Karpas-422 (cell line): ENCODE data around the gene ZYG11A. TPM values are rescaled to one million over a fixed set of nuclear protein-coding genes. Genes with fewer than 3 reads are reported as not detected.
"Not testable (repeated sequence)": the region's sequence is repeated elsewhere in the genome, so short reads cannot be mapped to it uniquely, and the experiment has no call there.

Source experiments
- DNase-seq: peaks from one replicate; pipeline ENCODE4 v3.0.0-alpha.2; 2015
- H2AFZ ChIP-seq: fragments of 200-600 bp; sonication (generic); 2 replicates; pipeline ENCODE4 v1.6.1; 2014; ENCODE audit warnings: antibody characterized with exemption, low read length, mixed read lengths
- H3K27ac ChIP-seq: fragments of 200-600 bp; sonication (generic); 2 replicates; pipeline ENCODE4 v1.5.1; 2014; ENCODE audit warnings: mild to moderate bottlenecking, low read length, moderate library complexity
- H3K27me3 ChIP-seq: fragments of 200-600 bp; sonication (generic); 2 replicates; pipeline ENCODE4 v1.6.1; 2014; ENCODE audit warnings: low read length, mixed read lengths
- H3K36me3 ChIP-seq: fragments of 200-600 bp; sonication (generic); 2 replicates; pipeline ENCODE4 v1.6.1; 2014; ENCODE audit warnings: low read length, mixed read lengths; ENCODE audit not compliant: insufficient read depth
- H3K4me1 ChIP-seq: fragments of 200-600 bp; sonication (generic); 2 replicates; pipeline ENCODE4 v1.6.1; 2014; ENCODE audit warnings: mild to moderate bottlenecking, low read length, mixed read lengths
- H3K4me2 ChIP-seq: fragments of 200-600 bp; sonication (generic); 2 replicates; pipeline ENCODE4 v1.6.1; 2014; ENCODE audit warnings: low read length, low read depth, mild to moderate bottlenecking; ENCODE audit not compliant: poor library complexity, severe bottlenecking
- H3K4me3 ChIP-seq: fragments of 200-600 bp; sonication (generic); 2 replicates; pipeline ENCODE4 v1.5.1; 2014; ENCODE audit warnings: mild to moderate bottlenecking, antibody characterized with exemption, low read length, mixed read lengths
- H3K79me2 ChIP-seq: fragments of 200-600 bp; sonication (generic); 2 replicates; pipeline ENCODE4 v1.6.1; 2014; ENCODE audit warnings: mild to moderate bottlenecking, low read length, mixed read lengths
- H3K9ac ChIP-seq: fragments of 200-600 bp; sonication (generic); 2 replicates; pipeline ENCODE4 v1.6.0; 2014; ENCODE audit warnings: low read length
- H3K9me2 ChIP-seq: fragments of 200-600 bp; sonication (generic), shearing (Covaris generic); replicated peaks from 2 replicates; pipeline ENCODE4 v1.6.0; 2014; ENCODE audit warnings: mild to moderate bottlenecking, low read length, moderate library complexity; ENCODE audit not compliant: insufficient read depth
- H3K9me3 ChIP-seq: fragments of 300-700, 200-600 bp; sonication (generic); 2 replicates; pipeline ENCODE4 v1.6.1; 2014; ENCODE audit warnings: low read length, mixed read lengths
- H4K20me1 ChIP-seq: fragments of 200-600 bp; sonication (generic); 2 replicates; pipeline ENCODE4 v1.6.1; 2014; ENCODE audit warnings: mild to moderate bottlenecking, antibody characterized with exemption, low read length, low read depth; ENCODE audit not compliant: insufficient read depth
- total RNA-seq: library from RNA; depleted of rRNA; stranded (reverse); fragments of >200 nt; shearing (Covaris generic); gene quantifications from 2 replicates; pipeline ENCODE4 v1.2.3, GENCODE V29; 2014; ENCODE audit warnings: low replicate concordance

The ZYG11A gene
- total RNA-seq, 1 experiment from 2014 or later = not detected

DNA sequence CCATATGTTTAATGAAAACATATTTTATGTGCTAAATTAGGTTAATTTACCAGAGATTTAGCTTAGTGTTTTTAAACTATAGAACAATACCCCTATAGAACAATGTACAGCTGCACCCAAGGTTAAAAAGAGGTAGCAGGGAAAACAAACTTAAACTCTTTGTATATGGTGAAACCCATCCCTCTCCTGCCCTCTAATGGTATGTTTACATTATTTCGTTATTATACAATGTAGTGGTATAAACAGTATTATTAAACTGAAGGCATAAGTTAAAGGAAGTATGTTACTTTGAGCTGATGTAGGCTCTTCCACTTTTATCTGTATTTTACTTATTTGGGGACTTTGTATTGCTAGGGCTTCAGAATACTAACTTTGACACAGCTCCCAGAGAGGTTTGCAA, 16.7 kb upstream of the ZYG11A start:
- Histone ChIP-seq H3K4me3 (no peak overlapping the region), H3K9ac (no peak overlapping the region), H3K4me1 (peaks cover 4% of the 10 kb centered on the region; the same call in 1 of the 2 replicates), H2AFZ (no peak overlapping the region), H3K79me2 (no peaks in the 10 kb centered on the region), H3K9me3 (no peaks in the 10 kb centered on the region), H4K20me1 (no peaks in the 10 kb centered on the region), H3K9me2 (no peaks in the 10 kb centered on the region), H3K27me3 (no peaks in the 10 kb centered on the region), H3K27ac (no peak overlapping the region), H3K4me2 (peak overlapping the region; percentile 1), H3K36me3 (no peaks in the 10 kb centered on the region)
- DNase-seq = peak; percentile 60

DNA sequence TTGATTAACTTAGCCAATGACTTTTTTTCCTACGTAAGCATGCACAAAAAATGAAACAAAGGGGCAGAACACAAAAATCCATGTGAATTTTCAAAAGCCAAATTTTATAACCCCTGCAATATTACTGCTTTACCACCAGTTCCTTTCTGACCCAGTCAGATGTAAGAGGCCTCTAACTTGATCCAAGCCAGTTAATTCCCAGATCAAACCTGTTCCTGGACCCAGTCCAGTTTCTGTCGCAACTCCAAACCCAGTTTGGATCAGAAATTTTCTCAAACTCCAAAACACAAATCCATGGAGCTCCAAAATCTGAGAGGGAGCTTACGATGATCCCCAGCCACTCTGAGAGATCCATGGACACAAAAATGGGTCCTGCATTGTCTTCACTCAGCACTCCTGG, 7.8 kb upstream of the ZYG11A start:
- Histone ChIP-seq H3K36me3 (no peaks in the 10 kb centered on the region), H3K79me2 (no peaks in the 10 kb centered on the region), H3K27ac (no peak overlapping the region), H4K20me1 (no peaks in the 10 kb centered on the region), H3K9me2 (no peaks in the 10 kb centered on the region), H3K9ac (no peak overlapping the region), H3K4me2 (no peak overlapping the region), H3K9me3 (no peaks in the 10 kb centered on the region), H2AFZ (no peak overlapping the region), H3K4me3 (no peak overlapping the region), H3K27me3 (no peaks in the 10 kb centered on the region), H3K4me1 (no peaks in the 10 kb centered on the region)
- DNase-seq = no peak

- H2AFZ ChIP-seq = no peak overlapping the region
- no peaks in the 10 kb centered on the region for H3K9me3 ChIP-seq
- H3K9me2 ChIP-seq = no peaks in the 10 kb centered on the region
- DNase-seq = no peak
- no peaks in the 10 kb centered on the region for H3K27me3 ChIP-seq
- no peaks in the 10 kb centered on the region for H3K79me2 ChIP-seq
- no peaks in the 10 kb centered on the region for H4K20me1 ChIP-seq
- H3K4me2 ChIP-seq = no peak overlapping the region
- H3K4me3 ChIP-seq = no peak overlapping the region
- no peak overlapping the region for H3K27ac ChIP-seq
- H3K36me3 ChIP-seq = no peaks in the 10 kb centered on the region
- no peak overlapping the region for H3K9ac ChIP-seq
- H3K4me1 ChIP-seq = no peaks in the 10 kb centered on the region
Measured at GRCh38 chr1:52836035-52836434, 6.5 kb upstream of the ZYG11A start.

- H3K4me1 ChIP-seq, H3K4me2 ChIP-seq, H3K9me3 ChIP-seq, H3K36me3 ChIP-seq, H3K79me2 ChIP-seq, H3K9ac ChIP-seq, H3K9me2 ChIP-seq, H4K20me1 ChIP-seq, H3K27me3 ChIP-seq, H3K4me3 ChIP-seq, DNase-seq, H2AFZ ChIP-seq, H3K27ac ChIP-seq: not testable (repeated sequence)
Measured at GRCh38 chr1:52839175-52839574, 3.4 kb upstream of the ZYG11A start.

- H3K4me1 ChIP-seq, H3K4me2 ChIP-seq, H3K27ac ChIP-seq, H2AFZ ChIP-seq, H3K27me3 ChIP-seq, H4K20me1 ChIP-seq, H3K4me3 ChIP-seq, H3K9me3 ChIP-seq, DNase-seq, H3K9ac ChIP-seq, H3K79me2 ChIP-seq, H3K36me3 ChIP-seq, H3K9me2 ChIP-seq: not testable (repeated sequence)
Measured at GRCh38 chr1:52845119-52845518, 2.6 kb downstream of the ZYG11A start.

DNA sequence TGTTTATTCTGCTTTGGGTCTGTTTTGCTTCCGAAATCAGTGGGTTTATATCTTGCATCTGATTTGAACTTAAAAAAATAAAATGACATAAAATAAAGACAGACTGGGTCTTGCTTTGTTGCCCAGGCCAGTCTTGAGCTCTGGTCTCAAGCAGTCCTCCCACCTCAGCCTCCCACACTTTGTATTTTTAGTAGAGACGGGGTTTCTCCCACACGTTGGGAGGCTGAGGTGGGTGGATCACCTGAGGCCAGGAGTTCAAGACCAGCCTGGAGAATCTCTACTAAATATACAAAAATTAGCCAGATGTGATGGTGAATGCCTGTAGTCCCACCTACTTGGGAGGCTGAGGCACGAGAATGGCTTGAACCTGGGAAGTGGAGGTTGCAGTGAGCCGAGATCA, 5.9 kb downstream of the ZYG11A start:
- Histone ChIP-seq H3K4me1 (no peaks in the 10 kb centered on the region), H4K20me1 (no peaks in the 10 kb centered on the region), H3K36me3 (no peaks in the 10 kb centered on the region), H3K9me2 (no peaks in the 10 kb centered on the region), H3K9me3 (no peaks in the 10 kb centered on the region), H3K27ac (no peak overlapping the region), H3K4me3 (no peak overlapping the region), H3K79me2 (no peaks in the 10 kb centered on the region), H3K9ac (no peak overlapping the region), H3K27me3 (no peaks in the 10 kb centered on the region), H2AFZ (no peak overlapping the region), H3K4me2 (no peak overlapping the region)
- DNase-seq = no peak

- no peak for DNase-seq
- no peak overlapping the region for H3K4me3 ChIP-seq
- no peak overlapping the region for H3K9ac ChIP-seq
- no peaks in the 10 kb centered on the region for H3K27me3 ChIP-seq
- H3K9me3 ChIP-seq = no peaks in the 10 kb centered on the region
- H2AFZ ChIP-seq = no peak overlapping the region
- H4K20me1 ChIP-seq = no peaks in the 10 kb centered on the region
- H3K36me3 ChIP-seq = no peaks in the 10 kb centered on the region
- H3K9me2 ChIP-seq = no peaks in the 10 kb centered on the region
- no peak overlapping the region for H3K4me2 ChIP-seq
- no peak overlapping the region for H3K27ac ChIP-seq
- H3K79me2 ChIP-seq = no peaks in the 10 kb centered on the region
- H3K4me1 ChIP-seq = no peaks in the 10 kb centered on the region
Measured at GRCh38 chr1:52850951-52851350, 8.4 kb downstream of the ZYG11A start.

GRCh38 chr1:52852854-52853253, 10.3 kb downstream of the ZYG11A start:
- H3K79me2 ChIP-seq = no peaks in the 10 kb centered on the region
- no peaks in the 10 kb centered on the region for H3K4me1 ChIP-seq
- H3K27ac ChIP-seq = no peak overlapping the region
- no peak overlapping the region for H3K4me2 ChIP-seq
- no peak overlapping the region for H3K9ac ChIP-seq
- H3K9me2 ChIP-seq = no peaks in the 10 kb centered on the region
- no peaks in the 10 kb centered on the region for H3K9me3 ChIP-seq
- no peak overlapping the region for H2AFZ ChIP-seq
- no peaks in the 10 kb centered on the region for H4K20me1 ChIP-seq
- H3K4me3 ChIP-seq = no peak overlapping the region
- no peaks in the 10 kb centered on the region for H3K36me3 ChIP-seq
- no peaks in the 10 kb centered on the region for H3K27me3 ChIP-seq
- no peak for DNase-seq

DNA sequence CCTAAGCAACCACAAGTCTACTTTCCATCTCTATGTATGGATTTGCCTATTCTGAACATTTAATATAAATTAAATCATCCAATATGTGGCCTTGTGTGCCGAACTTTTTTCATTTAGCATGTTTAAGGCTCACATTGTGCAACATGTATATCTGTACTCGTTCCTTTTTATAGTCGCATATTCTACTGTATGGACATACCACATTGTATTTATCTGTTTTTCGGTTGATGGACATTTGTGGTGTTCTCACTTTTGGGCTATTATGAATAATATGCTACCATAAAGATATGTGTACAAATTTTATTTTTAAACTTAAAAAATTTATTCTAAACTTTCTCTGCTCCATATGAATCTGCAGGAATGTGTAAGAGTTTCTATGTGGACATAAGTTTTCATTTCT, 13.0 kb downstream of the ZYG11A start:
- no peaks in the 10 kb centered on the region for H3K9me2 ChIP-seq
- no peaks in the 10 kb centered on the region for H3K79me2 ChIP-seq

More for the DNA sequence above, 13.0 kb downstream of the ZYG11A start:
- Histone ChIP-seq H2AFZ (no peak overlapping the region), H3K4me1 (no peaks in the 10 kb centered on the region), H3K27me3 (no peaks in the 10 kb centered on the region), H3K36me3 (no peaks in the 10 kb centered on the region), H3K9me3 (no peaks in the 10 kb centered on the region), H3K4me2 (no peak overlapping the region), H3K27ac (no peak overlapping the region), H3K4me3 (no peak overlapping the region), H3K9ac (no peak overlapping the region), H4K20me1 (no peaks in the 10 kb centered on the region)
- DNase-seq = no peak
